ENCODE measurements around the gene XRN2. TPM values are rescaled to one million over a fixed set of nuclear protein-coding genes. Genes with fewer than 3 reads are reported as not detected.

The XRN2 gene
- total RNA-seq, 5 donors from 2014 or later (not counting 1 experiment from before 2014, with no cell fraction given), result 46.3 to 62.0 (median 49.7) TPM

DNA sequence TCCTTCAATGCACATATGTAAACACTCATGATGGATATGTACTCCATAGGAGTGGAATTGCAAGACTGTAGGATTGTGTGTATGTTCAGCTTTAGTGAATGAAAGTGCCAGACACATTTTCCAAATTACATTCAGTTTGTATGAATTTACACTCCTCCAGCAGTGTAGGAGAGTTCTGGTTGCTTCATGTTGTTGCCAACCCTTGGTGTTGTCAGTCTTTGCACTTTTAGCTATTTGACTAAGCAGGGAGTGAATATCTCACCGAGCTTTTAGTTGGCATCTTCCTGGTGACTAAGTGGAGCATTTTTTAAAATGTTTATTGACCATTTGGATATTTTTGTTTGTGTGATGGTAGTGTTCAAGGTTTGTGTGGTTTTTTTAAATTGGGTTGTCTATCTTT is 70.3 kb downstream of the XRN2 start:
- H3K27ac ChIP-seq (ENCODE audit: low read length), result no peak overlapping the region
- H3K27me3 Mint-ChIP-seq, result no peaks in the 10 kb centered on the region
- DNase-seq (no peak), ATAC-seq (replicated peaks in 1 of 4) (no peak)
- H3K36me3 Mint-ChIP-seq, result peaks cover 55% of the 10 kb centered on the region
- no peak overlapping the region for H3K4me3 ChIP-seq (ENCODE audit: control insufficient read depth in 1 of 2, extremely low read depth in 1 of 2, low read length in 1 of 2)
- ChIA-PET CTCF (no interaction called here), POLR2A (interaction anchor here in 1 of 2 donors (0.6 kb wide), 1 partner anchor 304 kb away, joined by 5 read pairs; no protein-coding TSS in a partner anchor)
- 100% methylated on average over 1 of the region's 1 CpG for WGBS (ENCODE audit: insufficient coverage)
- no peaks in the 10 kb centered on the region for H3K9me3 ChIP-seq
- no peaks in the 10 kb centered on the region for H3K9me3 Mint-ChIP-seq
- peaks cover 9 to 17% (median 12%) of the 10 kb centered on the region in 3 donors for H3K4me1 Mint-ChIP-seq
- H3K4me3 Mint-ChIP-seq, result no peak overlapping the region
- peak overlapping the region in 1 of 2 donors; percentile 23 for H3K27ac Mint-ChIP-seq
- no peaks in the 10 kb centered on the region for H3K27me3 ChIP-seq (replicated peaks in 1 of 2; ENCODE audit: control insufficient read depth in 2 of 2, extremely low read depth in 1 of 2, insufficient read depth in 2 of 2, low read length in 1 of 2)
- H3K4me1 ChIP-seq (ENCODE audit: control insufficient read depth in 1 of 2, extremely low read depth in 1 of 2, insufficient read depth in 2 of 2, low read length in 2 of 2), result no peaks in the 10 kb centered on the region
- H3K36me3 ChIP-seq (ENCODE audit: control insufficient read depth in 2 of 2, extremely low read depth in 1 of 2, insufficient read depth in 1 of 2, low read length in 1 of 2), result peaks cover 0 to 25% of the 10 kb centered on the region in 2 donors

DNA sequence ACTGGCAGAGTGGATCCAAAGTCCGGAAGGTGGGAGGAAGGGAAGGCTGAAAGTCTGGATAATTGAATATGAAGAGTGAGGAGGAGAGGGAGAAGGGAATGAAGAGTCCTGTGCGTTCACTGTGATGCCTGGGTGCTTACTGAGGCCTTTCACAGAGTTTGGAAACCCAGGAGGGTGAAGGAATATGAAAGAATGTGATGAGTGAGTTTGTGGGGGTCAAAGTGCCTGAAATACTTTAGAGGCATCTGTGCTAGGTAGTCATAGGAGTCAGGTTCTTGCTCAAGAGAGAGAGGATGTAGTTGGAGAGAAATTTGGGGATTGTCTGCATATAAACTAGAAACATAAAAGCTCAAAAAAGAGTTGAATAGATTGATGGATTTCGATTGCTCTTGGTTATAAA is 73.5 kb downstream of the XRN2 start:
- Mint-ChIP-seq H3K27me3 (no peaks in the 10 kb centered on the region), H3K36me3 (peaks cover 53% of the 10 kb centered on the region), H3K27ac (no peak overlapping the region), H3K4me3 (no peak overlapping the region), H3K9me3 (no peaks in the 10 kb centered on the region), H3K4me1 (peaks cover 9 to 17% (median 12%) of the 10 kb centered on the region in 3 donors)
- Histone ChIP-seq H3K27me3 (replicated peaks in 1 of 2; ENCODE audit: control insufficient read depth in 2 of 2, extremely low read depth in 1 of 2, insufficient read depth in 2 of 2, low read length in 1 of 2) (no peaks in the 10 kb centered on the region), H3K4me1 (ENCODE audit: control insufficient read depth in 1 of 2, extremely low read depth in 1 of 2, insufficient read depth in 2 of 2, low read length in 2 of 2) (no peaks in the 10 kb centered on the region), H3K9me3 (no peaks in the 10 kb centered on the region), H3K27ac (ENCODE audit: low read length) (no peak overlapping the region), H3K36me3 (ENCODE audit: control insufficient read depth in 2 of 2, extremely low read depth in 1 of 2, insufficient read depth in 1 of 2, low read length in 1 of 2) (peaks cover 0 to 23% of the 10 kb centered on the region in 2 donors), H3K4me3 (ENCODE audit: control insufficient read depth in 1 of 2, extremely low read depth in 1 of 2, low read length in 1 of 2) (no peak overlapping the region)
- DNase-seq (no peak), ATAC-seq (replicated peaks in 1 of 4) (no peak)
- POLR2A ChIA-PET, result interaction anchor here in 1 of 2 donors (0.6 kb wide), 1 partner anchor 45 kb away, joined by 3 read pairs; no protein-coding TSS in a partner anchor
- CTCF ChIA-PET, result no interaction called here
- WGBS (ENCODE audit: insufficient coverage), result 94% methylated on average over 2 of the region's 3 CpGs

DNA sequence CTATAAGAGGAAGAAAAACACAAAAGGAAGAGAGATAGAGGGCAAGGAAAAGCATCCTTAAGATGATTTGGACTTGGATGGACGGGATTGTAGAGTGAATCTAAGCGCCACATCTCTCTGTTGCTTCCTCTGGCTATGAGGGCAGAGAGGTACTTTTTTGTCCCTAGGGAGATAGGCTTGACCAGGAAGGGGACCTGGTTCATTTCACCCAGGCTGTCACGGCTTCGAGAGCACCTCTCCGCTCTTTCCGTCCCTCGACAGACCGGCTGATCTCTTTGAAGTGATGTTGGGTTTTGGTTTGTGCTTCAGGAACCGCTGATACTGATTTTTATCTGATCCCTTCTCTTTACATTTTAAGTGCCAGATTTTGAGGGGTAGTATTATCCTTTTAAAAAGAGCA is 74.6 kb downstream of the XRN2 start:
- Mint-ChIP-seq H3K27me3 (no peaks in the 10 kb centered on the region), H3K4me1 (peaks cover 7 to 12% (median 10%) of the 10 kb centered on the region in 3 donors), H3K4me3 (no peak overlapping the region), H3K36me3 (peaks cover 56% of the 10 kb centered on the region), H3K9me3 (no peaks in the 10 kb centered on the region), H3K27ac (no peak overlapping the region)
- ATAC-seq (replicated peaks in 1 of 4) (no peak), DNase-seq (no peak)
- ChIA-PET POLR2A (no interaction called here), CTCF (no interaction called here)
- Histone ChIP-seq H3K9me3 (no peaks in the 10 kb centered on the region), H3K4me1 (ENCODE audit: control insufficient read depth in 1 of 2, extremely low read depth in 1 of 2, insufficient read depth in 2 of 2, low read length in 2 of 2) (no peaks in the 10 kb centered on the region), H3K4me3 (ENCODE audit: control insufficient read depth in 1 of 2, extremely low read depth in 1 of 2, low read length in 1 of 2) (no peak overlapping the region), H3K36me3 (ENCODE audit: control insufficient read depth in 2 of 2, extremely low read depth in 1 of 2, insufficient read depth in 1 of 2, low read length in 1 of 2) (peaks cover 0 to 28% of the 10 kb centered on the region in 2 donors), H3K27me3 (replicated peaks in 1 of 2; ENCODE audit: control insufficient read depth in 2 of 2, extremely low read depth in 1 of 2, insufficient read depth in 2 of 2, low read length in 1 of 2) (no peaks in the 10 kb centered on the region), H3K27ac (ENCODE audit: low read length) (no peak overlapping the region)
- 92% methylated on average over 2 of the region's 9 CpGs for WGBS (ENCODE audit: insufficient coverage)

DNA sequence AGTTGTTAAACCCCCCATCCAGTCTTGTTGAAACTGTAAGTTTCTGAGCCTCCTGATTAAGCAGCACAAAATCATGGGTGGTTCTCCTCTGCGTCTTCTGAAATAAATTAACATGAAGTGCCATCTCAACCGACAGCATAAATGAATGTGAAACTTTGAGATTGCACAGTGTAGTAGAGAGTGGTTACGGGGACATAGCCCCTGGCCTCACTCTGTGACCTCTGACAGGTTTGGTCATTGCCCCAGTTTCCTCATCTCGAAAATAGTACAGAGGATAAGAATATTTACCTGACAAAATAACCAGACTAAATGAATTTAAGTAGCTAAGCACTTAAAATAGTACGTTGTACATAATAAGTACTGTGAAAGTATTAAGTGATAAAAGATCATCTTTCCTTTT is 75.1 kb downstream of the XRN2 start:
- Mint-ChIP-seq H3K27me3 (no peaks in the 10 kb centered on the region), H3K4me3 (no peak overlapping the region), H3K9me3 (no peaks in the 10 kb centered on the region), H3K27ac (no peak overlapping the region), H3K36me3 (peaks cover 56% of the 10 kb centered on the region), H3K4me1 (peaks cover 6 to 10% (median 7%) of the 10 kb centered on the region in 3 donors)
- no peaks in the 10 kb centered on the region for H3K27me3 ChIP-seq (replicated peaks in 1 of 2; ENCODE audit: control insufficient read depth in 2 of 2, extremely low read depth in 1 of 2, insufficient read depth in 2 of 2, low read length in 1 of 2)
- H3K36me3 ChIP-seq (ENCODE audit: control insufficient read depth in 2 of 2, extremely low read depth in 1 of 2, insufficient read depth in 1 of 2, low read length in 1 of 2), result peaks cover 0 to 33% of the 10 kb centered on the region in 2 donors
- POLR2A ChIA-PET, result no interaction called here
- no peaks in the 10 kb centered on the region for H3K4me1 ChIP-seq (ENCODE audit: control insufficient read depth in 1 of 2, extremely low read depth in 1 of 2, insufficient read depth in 2 of 2, low read length in 2 of 2)
- no peak for DNase-seq
- ATAC-seq (replicated peaks in 1 of 4), result no peak
- CTCF ChIA-PET, result no interaction called here
- no peak overlapping the region for H3K27ac ChIP-seq (ENCODE audit: low read length)
- no peak overlapping the region for H3K4me3 ChIP-seq (ENCODE audit: control insufficient read depth in 1 of 2, extremely low read depth in 1 of 2, low read length in 1 of 2)
- no peaks in the 10 kb centered on the region for H3K9me3 ChIP-seq
- 100% methylated on average over 1 of the region's 5 CpGs for WGBS (ENCODE audit: insufficient coverage)

DNA sequence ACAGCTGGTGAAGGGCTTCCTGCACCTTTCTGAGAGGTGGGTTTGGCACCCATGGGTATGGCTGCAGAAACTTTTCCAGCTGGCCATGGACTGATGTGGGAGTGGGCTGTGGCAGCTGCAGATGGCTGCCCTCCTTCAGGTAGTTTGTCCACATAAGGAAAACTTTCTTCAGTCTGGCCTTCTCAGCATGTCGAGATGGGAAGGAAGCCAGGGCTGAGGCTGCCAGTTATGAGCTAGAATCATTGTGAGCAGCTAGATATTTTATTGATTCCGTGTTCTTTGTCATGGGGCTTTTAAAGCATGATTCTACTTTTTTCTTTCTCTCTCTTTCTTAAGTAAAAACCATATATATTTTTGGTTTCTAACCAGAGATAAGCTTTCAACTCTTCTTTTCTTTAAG is 77.6 kb downstream of the XRN2 start:
- Histone ChIP-seq H3K27me3 (replicated peaks in 1 of 2; ENCODE audit: control insufficient read depth in 2 of 2, extremely low read depth in 1 of 2, insufficient read depth in 2 of 2, low read length in 1 of 2) (no peaks in the 10 kb centered on the region), H3K36me3 (ENCODE audit: control insufficient read depth in 2 of 2, extremely low read depth in 1 of 2, insufficient read depth in 1 of 2, low read length in 1 of 2) (peaks cover 2 to 50% of the 10 kb centered on the region in 2 donors), H3K4me3 (ENCODE audit: control insufficient read depth in 1 of 2, extremely low read depth in 1 of 2, low read length in 1 of 2) (no peak overlapping the region), H3K27ac (ENCODE audit: low read length) (no peak overlapping the region), H3K4me1 (ENCODE audit: control insufficient read depth in 1 of 2, extremely low read depth in 1 of 2, insufficient read depth in 2 of 2, low read length in 2 of 2) (no peaks in the 10 kb centered on the region), H3K9me3 (no peaks in the 10 kb centered on the region)
- no peak for DNase-seq
- ATAC-seq (replicated peaks in 1 of 4), result no peak
- no peaks in the 10 kb centered on the region for H3K9me3 Mint-ChIP-seq
- ChIA-PET CTCF (interaction anchor here in 1 of 2 donors (0.5 kb wide), 1 partner anchor 59 kb away, joined by 3 read pairs; no protein-coding TSS in a partner anchor), POLR2A (interaction anchor here (0.6 to 1.1 kb wide), 2 partner anchors 28 to 44 kb away, joined by 3 to 4 read pairs; no protein-coding TSS in a partner anchor)
- H3K36me3 Mint-ChIP-seq, result peaks cover 56% of the 10 kb centered on the region
- no CpG with 5 or more reads among the region's 2 CpGs for WGBS (ENCODE audit: insufficient coverage)
- no peak overlapping the region for H3K27ac Mint-ChIP-seq
- H3K4me3 Mint-ChIP-seq, result no peak overlapping the region
- peaks cover 0 to 3% (median 2%) of the 10 kb centered on the region in 3 donors for H3K4me1 Mint-ChIP-seq
- no peaks in the 10 kb centered on the region for H3K27me3 Mint-ChIP-seq

DNA sequence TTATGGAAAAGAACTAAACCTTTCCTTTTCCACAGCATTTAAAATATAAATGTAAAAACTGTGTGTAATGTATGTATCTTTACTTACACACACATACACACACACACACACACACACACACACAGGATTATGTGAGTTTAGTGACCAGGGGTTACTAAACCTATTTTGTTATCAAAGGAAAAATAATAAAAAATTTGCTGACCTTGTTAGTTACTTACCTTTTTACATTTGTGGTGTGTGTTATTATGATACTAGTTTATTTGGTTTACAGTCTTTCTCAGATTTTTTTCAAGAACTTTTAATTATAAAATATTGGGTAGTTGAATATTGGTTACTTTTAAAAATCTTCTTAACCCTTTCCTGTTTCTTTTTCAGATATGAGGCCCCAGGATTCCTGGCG is 78.5 kb downstream of the XRN2 start:
- no CpG with 5 or more reads among the region's 1 CpG for WGBS (ENCODE audit: insufficient coverage)
- H3K36me3 ChIP-seq (ENCODE audit: control insufficient read depth in 2 of 2, extremely low read depth in 1 of 2, insufficient read depth in 1 of 2, low read length in 1 of 2), result peaks cover 2 to 58% of the 10 kb centered on the region in 2 donors
- H3K4me3 Mint-ChIP-seq, result no peak overlapping the region

More for the DNA sequence above, 78.5 kb downstream of the XRN2 start:
- H3K36me3 Mint-ChIP-seq, result peaks cover 59% of the 10 kb centered on the region
- H3K27ac Mint-ChIP-seq, result no peak overlapping the region
- no peaks in the 10 kb centered on the region for H3K9me3 ChIP-seq
- H3K4me1 Mint-ChIP-seq, result peaks cover 0 to 2% (median under 1%) of the 10 kb centered on the region in 3 donors
- ATAC-seq (replicated peaks in 1 of 4) (no peak), DNase-seq (no peak)
- CTCF ChIA-PET, result interaction anchor here in 1 of 2 donors (0.6 kb wide), 2 partner anchors 12 to 1306 kb away, joined by 3 read pairs; no protein-coding TSS in a partner anchor
- no peaks in the 10 kb centered on the region for H3K27me3 Mint-ChIP-seq
- no peaks in the 10 kb centered on the region for H3K9me3 Mint-ChIP-seq
- no peaks in the 10 kb centered on the region for H3K27me3 ChIP-seq (replicated peaks in 1 of 2; ENCODE audit: control insufficient read depth in 2 of 2, extremely low read depth in 1 of 2, insufficient read depth in 2 of 2, low read length in 1 of 2)
- POLR2A ChIA-PET, result interaction anchor here in 1 of 2 donors (0.5 to 0.7 kb wide), 2 partner anchors 86 to 326 kb away, joined by 3 to 4 read pairs; no protein-coding TSS in a partner anchor
- H3K4me1 ChIP-seq (ENCODE audit: control insufficient read depth in 1 of 2, extremely low read depth in 1 of 2, insufficient read depth in 2 of 2, low read length in 2 of 2), result no peaks in the 10 kb centered on the region
- H3K27ac ChIP-seq (ENCODE audit: low read length), result no peak overlapping the region
- H3K4me3 ChIP-seq (ENCODE audit: control insufficient read depth in 1 of 2, extremely low read depth in 1 of 2, low read length in 1 of 2), result no peak overlapping the region

Measured in T-cell (primary cell).